Measurements from ENCODE around the gene BCAR1. TPM values are rescaled to one million over a fixed set of nuclear protein-coding genes. Genes with fewer than 3 reads are reported as not detected.

Gene BCAR1
- polyA plus RNA-seq, 2 of the 4 experiments (the other 2 are of a cell fraction) = 10.2 to 35.8 TPM

GRCh38 chr16:75248536-75249380, 2.7 kb downstream of the BCAR1 start:
- 92% methylated on average over 17 of the region's 17 CpGs for WGBS (ENCODE audit: missing lambda C conversion rate)
- FAIRE-seq (no peak), DNase-seq (ENCODE audit: low read depth in 1 of 2, low spot score in 1 of 2) (no peak), ATAC-seq (no peak)
- TF ChIP-seq E2F6 (IDR thresholded peaks at IDR 0.05; ENCODE audit: borderline replicate concordance, low read depth) = no peak
- no peak for TF ChIP-seq FOXS1 (CRISPR knock-in tag; IDR thresholded peaks at IDR 0.05)
- TF ChIP-seq HEYL (CRISPR knock-in tag; IDR thresholded peaks at IDR 0.05) = no peak
- no peak for TF ChIP-seq TFCP2L1 (CRISPR knock-in tag; IDR thresholded peaks at IDR 0.05)
- no peak for TF ChIP-seq ZC3H11A (IDR thresholded peaks at IDR 0.05)
- no peak for TF ChIP-seq GATA3 (IDR thresholded peaks at IDR 0.05; ENCODE audit: borderline replicate concordance)
- TF ChIP-seq HMGXB4 (CRISPR knock-in tag; IDR thresholded peaks at IDR 0.05; ENCODE audit: borderline replicate concordance) = no peak
- no peak for TF ChIP-seq EHMT2 (IDR thresholded peaks at IDR 0.05; ENCODE audit: low read depth)
- no peak for TF ChIP-seq SREBF2 (IDR thresholded peaks at IDR 0.05)
- TF ChIP-seq CTCF (IDR thresholded peaks at IDR 0.05) = no peak
- TF ChIP-seq BHLHE40 (IDR thresholded peaks at IDR 0.05; ENCODE audit: low read depth, low read length) = no peak
- TF ChIP-seq RCOR1 (IDR thresholded peaks at IDR 0.05; ENCODE audit: low read depth, low read length) = no peak
- no peak for TF ChIP-seq POLR2A (IDR thresholded peaks at IDR 0.05; ENCODE audit: low read length)
- TF ChIP-seq CHD2 (IDR thresholded peaks at IDR 0.05; ENCODE audit: low read length, partially characterized antibody) = no peak
- CTCF ChIA-PET = interaction anchor here (1.0 to 11.7 kb wide), 5 partner anchors 10 to 138 kb away, joined by 3 to 139 read pairs (median 6); no protein-coding TSS in a partner anchor
- Histone ChIP-seq H3K27ac (peak overlapping the region in 1 of 2 experiments; percentile 99; a peak in 3 of 6 replicates), H3K4me2 (peak overlapping the region; percentile 97), H3K9me3 (no peaks in the 10 kb centered on the region), H3K4me3 (no peak overlapping the region), H3K4me1 (peaks cover 86% of the 10 kb centered on the region)
- POLR2A ChIA-PET = interaction anchor here (3.4 kb wide), 1 partner anchor 57 kb away, joined by 15 read pairs; no protein-coding TSS in a partner anchor

- 0 out of 3 replicates have a peak overlapping the region, but pooled peaks have one; percentile 6 for H3K4me2 ChIP-seq
These were observed 3.3 kb downstream of the BCAR1 start for GRCh38 chr16:75248142-75248535.

More at GRCh38 chr16:75248142-75248535, 3.3 kb downstream of the BCAR1 start:
- TF ChIP-seq HES2 (IDR thresholded peaks at IDR 0.05) = no peak
- no peak for TF ChIP-seq MAFK (IDR thresholded peaks at IDR 0.05; ENCODE audit: partially characterized antibody)
- TF ChIP-seq ESRRA (IDR thresholded peaks at IDR 0.05; ENCODE audit: borderline replicate concordance, low read length) = no peak
- no peak for TF ChIP-seq ZSCAN20 (CRISPR knock-in tag; IDR thresholded peaks at IDR 0.05)
- no peak for TF ChIP-seq MYC (IDR thresholded peaks at IDR 0.05; ENCODE audit: borderline replicate concordance, low read length)
- no peak for TF ChIP-seq ZC3H11A (IDR thresholded peaks at IDR 0.05)
- no peak for TF ChIP-seq HEYL (CRISPR knock-in tag; IDR thresholded peaks at IDR 0.05)
- TF ChIP-seq NFE2L2 (conservative IDR thresholded peaks at IDR 0.05; ENCODE audit: low read length) = no peak
- no peak for TF ChIP-seq FOXS1 (CRISPR knock-in tag; IDR thresholded peaks at IDR 0.05)
- TF ChIP-seq NR3C1 (IDR thresholded peaks at IDR 0.05) = no peak
- TF ChIP-seq HMGXB4 (CRISPR knock-in tag; IDR thresholded peaks at IDR 0.05; ENCODE audit: borderline replicate concordance) = no peak
- no peak for TF ChIP-seq SMC3 (IDR thresholded peaks at IDR 0.05)
- no peak for TF ChIP-seq JUN (IDR thresholded peaks at IDR 0.05)
- ATAC-seq = no peak
- Histone ChIP-seq H3K4me1 (peaks cover 84% of the 10 kb centered on the region), H3K9me3 (no peaks in the 10 kb centered on the region), H3K4me3 (no peak overlapping the region), H3K27ac (peak overlapping the region in 1 of 2 experiments; percentile 99; a peak in 3 of 6 replicates)
- ChIA-PET POLR2A (no interaction called here), CTCF (interaction anchor here (1.1 to 11.7 kb wide), 3 partner anchors 14 to 137 kb away, joined by 3 to 139 read pairs (median 3); no protein-coding TSS in a partner anchor)
- DNase-seq (ENCODE audit: low read depth in 1 of 2, low spot score in 1 of 2) = no peak
- FAIRE-seq = no peak
- WGBS (ENCODE audit: missing lambda C conversion rate) = 93% methylated on average over 10 of the region's 13 CpGs
